ENCODE results near the gene EIF4EBP3. TPM values are rescaled to one million over a fixed set of nuclear protein-coding genes. Genes with fewer than 3 reads are reported as not detected.

EIF4EBP3 gene
- 19.3 TPM for total RNA-seq
- long read RNA-seq, transcript EIF4EBP3-201 (3 exons, 691 nt), result major isoform, 11 of 14 reads
- long read RNA-seq, partial matches to known transcripts, result 1 of 14 reads
- long read RNA-seq, other reads (novel, unspliced or antisense), result 2 of 14 reads

GRCh38 chr5:140547508-140548299, at the start of gene EIF4EBP3:
TSS of gene EIF4EBP3 (plus strand) at chr5:140547662. CDS start at chr5:140547738, 76 bp downstream.
- Histone ChIP-seq H3K27me3 (ENCODE audit: low read depth) (no peaks in the 10 kb centered on the region), H3K36me3 (peaks cover 63% of the 10 kb centered on the region), H3K27ac (peak within 1 kb of the TSS; percentile 96), H3K4me3 (peak within 1 kb of the TSS; percentile 61), H3K9me3 (no peaks in the 10 kb centered on the region), H3K4me1 (peaks cover 37% of the 10 kb centered on the region)
- ATAC-seq (peak; percentile 98), DNase-seq (peak; percentile 97)
- TF ChIP-seq CTCF (IDR thresholded peaks at IDR 0.05), result peak; percentile 63
- intact Hi-C loops (cut with DNase I), result no loop called here

GRCh38 chr5:140497897-140498296, 49.6 kb upstream of the EIF4EBP3 start:
- peak; percentile 43 to 79 for ATAC-seq
- Histone ChIP-seq H3K9me3 (no peaks in the 10 kb centered on the region), H3K4me3 (no peak overlapping the region), H3K27ac (no peak overlapping the region), H3K4me1 (no peaks in the 10 kb centered on the region), H3K36me3 (peaks cover 54% of the 10 kb centered on the region), H3K27me3 (ENCODE audit: low read depth) (no peaks in the 10 kb centered on the region)
- intact Hi-C loops (cut with DNase I), result no loop called here
- DNase-seq, result no peak
- TF ChIP-seq CTCF (IDR thresholded peaks at IDR 0.05), result no peak

DNA sequence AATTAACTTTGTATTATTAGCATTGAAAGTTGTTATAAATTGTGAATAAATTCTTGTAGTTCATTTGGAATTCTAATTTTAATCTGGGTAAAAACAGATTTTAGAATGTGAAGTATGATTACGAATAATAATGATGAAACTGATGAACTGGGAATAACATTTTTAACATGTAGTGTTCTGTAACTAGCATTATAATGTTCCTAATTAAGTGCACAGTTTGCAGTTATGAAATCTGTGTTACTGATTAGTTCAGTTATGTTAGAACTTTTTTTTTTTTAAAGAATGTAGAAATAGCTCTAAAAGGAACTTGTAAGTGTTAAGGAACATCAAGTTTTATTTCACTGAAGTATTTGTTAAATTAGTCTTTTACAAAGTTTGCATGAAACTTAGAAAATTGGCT, 48.9 kb upstream of the EIF4EBP3 start:
- intact Hi-C loops (cut with DNase I), result no loop called here
- ATAC-seq (no peak), DNase-seq (no peak)
- Histone ChIP-seq H3K4me1 (no peaks in the 10 kb centered on the region), H3K9me3 (no peaks in the 10 kb centered on the region), H3K4me3 (no peak overlapping the region), H3K36me3 (peaks cover 47% of the 10 kb centered on the region), H3K27ac (no peak overlapping the region), H3K27me3 (ENCODE audit: low read depth) (no peaks in the 10 kb centered on the region)
- no peak for TF ChIP-seq CTCF (IDR thresholded peaks at IDR 0.05)

DNA sequence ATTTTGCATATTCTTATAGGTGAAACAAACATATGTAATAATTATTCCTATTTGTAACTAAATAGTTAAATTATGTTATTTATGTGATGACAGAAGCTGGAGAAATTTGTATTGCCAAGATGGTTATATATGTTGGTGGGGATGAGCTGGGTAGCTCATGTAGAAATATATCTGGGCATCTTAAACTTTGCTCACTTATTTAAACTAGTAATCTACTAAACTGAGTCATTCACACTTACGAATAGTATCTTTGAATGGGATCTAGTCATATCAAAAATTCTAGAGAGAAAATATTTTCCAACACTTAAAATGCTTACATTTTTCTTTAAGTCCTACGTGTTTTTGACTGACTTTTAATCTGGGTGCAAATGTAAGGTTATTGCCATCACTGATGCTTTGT, 44.6 kb upstream of the EIF4EBP3 start:
- no peaks in the 10 kb centered on the region for H3K27me3 ChIP-seq (ENCODE audit: low read depth)
- no peaks in the 10 kb centered on the region for H3K9me3 ChIP-seq
- H3K27ac ChIP-seq, result no peak overlapping the region
- DNase-seq (no peak), ATAC-seq (no peak)
- H3K4me3 ChIP-seq, result no peak overlapping the region
- H3K4me1 ChIP-seq, result no peaks in the 10 kb centered on the region
- intact Hi-C loops (cut with DNase I), result no loop called here
- no peak for TF ChIP-seq CTCF (IDR thresholded peaks at IDR 0.05)
- H3K36me3 ChIP-seq, result peaks cover 58% of the 10 kb centered on the region

DNA sequence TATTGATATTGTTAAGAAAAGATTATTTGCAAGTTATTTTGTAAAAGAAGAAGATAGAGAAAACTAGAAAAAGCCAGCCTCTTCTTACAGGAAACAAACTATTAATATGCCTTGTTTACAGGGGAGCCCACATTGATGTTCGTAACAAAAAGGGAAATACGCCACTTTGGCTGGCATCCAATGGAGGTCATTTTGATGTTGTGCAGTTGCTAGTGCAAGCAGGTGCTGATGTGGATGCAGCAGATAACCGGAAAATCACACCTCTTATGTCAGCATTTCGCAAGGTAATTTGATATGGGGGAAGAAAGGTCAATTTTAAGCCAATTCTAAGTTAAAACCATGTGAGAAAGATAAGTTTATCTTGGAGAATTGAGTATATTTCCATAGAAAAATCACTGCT, 37.6 kb upstream of the EIF4EBP3 start:
- Histone ChIP-seq H3K9me3 (no peaks in the 10 kb centered on the region), H3K36me3 (peaks cover 100% of the 10 kb centered on the region), H3K4me1 (no peaks in the 10 kb centered on the region), H3K27ac (no peak overlapping the region), H3K27me3 (ENCODE audit: low read depth) (no peaks in the 10 kb centered on the region), H3K4me3 (no peak overlapping the region)
- no peak for TF ChIP-seq CTCF (IDR thresholded peaks at IDR 0.05)
- ATAC-seq (no peak), DNase-seq (no peak)
- intact Hi-C loops (cut with DNase I), result no loop called here
